ENCODE measurements around the gene S100A6.
"Not testable (repeated sequence)": the region's sequence is repeated elsewhere in the genome, so short reads cannot be mapped to it uniquely, and the experiment has no call there.

Gene S100A6

DNA sequence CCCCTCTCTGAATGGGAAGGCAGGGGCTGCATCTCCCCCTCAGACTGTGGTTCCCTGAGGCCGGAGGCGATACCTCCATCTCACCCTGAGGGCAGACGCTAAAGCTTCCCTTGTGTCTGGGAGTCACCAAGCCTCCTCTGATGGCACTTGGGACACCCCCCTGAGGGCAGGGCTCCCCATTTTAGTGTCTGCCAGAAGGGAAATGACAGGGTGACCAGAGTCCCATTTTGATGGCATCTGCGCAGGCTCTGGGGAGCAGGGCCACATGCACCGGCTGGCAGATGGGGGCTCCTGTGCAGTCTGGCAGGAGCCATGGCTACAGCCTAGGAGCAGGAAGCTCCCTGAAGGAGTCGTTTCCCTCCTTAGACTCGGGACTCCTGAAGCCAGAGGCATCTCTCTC lies 28.2 kb upstream of the S100A6 start:
- DNase-seq (ENCODE audit: low read depth): no peak

DNA sequence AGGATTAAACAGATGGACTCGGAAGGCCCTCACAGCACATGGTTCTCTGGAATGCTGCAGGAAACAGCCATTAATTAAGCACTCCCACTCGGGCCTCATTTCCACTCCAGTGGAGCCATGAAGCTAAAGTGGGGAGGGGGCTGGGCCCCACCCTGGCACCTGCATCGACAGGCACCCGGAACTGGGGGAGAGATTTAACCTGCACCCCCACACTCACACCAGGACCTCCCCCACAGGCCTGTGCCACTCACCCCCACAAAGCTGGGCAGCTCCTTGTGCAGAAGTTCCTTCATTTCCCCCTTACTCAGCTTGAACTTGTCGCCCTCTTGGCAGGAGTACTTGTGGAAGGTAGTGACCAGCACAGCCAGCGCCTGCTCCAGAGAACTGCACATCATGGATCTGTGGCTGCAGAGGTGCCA lies 27.7 kb upstream of the S100A6 start:
- no peak for DNase-seq (ENCODE audit: low read depth)

DNA sequence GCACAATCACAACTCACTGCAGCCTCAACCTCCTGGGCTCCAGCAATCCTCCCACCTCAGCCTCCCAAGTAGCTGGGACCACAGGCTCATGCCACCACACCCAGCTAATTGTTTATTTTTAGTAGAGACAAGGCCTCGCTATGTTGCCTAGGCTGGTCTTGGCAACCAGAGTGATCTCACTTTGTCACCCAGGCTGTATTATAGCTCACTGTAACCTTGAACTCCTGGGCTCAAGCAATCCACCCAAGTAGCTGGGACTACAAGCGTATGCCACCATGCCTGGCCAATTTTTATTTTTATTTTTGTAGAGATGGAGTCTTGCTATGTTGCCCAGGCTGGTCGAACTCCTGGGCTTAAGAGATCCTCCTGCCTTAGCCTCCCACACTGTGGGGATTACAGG lies 26.2 kb upstream of the S100A6 start:
- not testable (repeated sequence) for DNase-seq (ENCODE audit: low read depth)

DNA sequence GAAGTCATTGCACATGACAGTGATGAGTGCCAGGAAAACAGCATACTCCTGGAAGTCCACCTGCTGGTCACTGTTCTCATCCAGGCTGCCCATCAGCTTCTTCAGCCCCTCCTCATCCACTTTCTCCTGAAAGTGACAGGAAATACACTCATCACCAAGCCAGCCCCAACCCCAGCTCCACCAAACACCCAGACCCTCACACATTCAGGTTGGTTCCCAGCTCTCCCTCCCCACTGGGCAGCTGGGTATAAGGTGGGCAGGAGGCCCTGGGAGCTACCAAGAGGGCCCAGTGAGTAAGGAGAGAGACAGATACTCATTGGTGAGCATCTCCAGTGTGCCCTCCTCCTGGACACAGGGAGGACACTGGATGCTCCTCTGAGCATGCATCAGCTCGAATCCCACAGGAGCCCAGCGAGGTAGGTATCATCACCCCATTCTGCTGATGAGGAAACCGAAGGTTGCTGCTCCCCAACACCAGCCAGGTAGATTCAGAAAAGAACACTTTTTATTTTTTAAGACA lies 25.7 kb upstream of the S100A6 start:
- no peak for DNase-seq (ENCODE audit: low read depth)

DNA sequence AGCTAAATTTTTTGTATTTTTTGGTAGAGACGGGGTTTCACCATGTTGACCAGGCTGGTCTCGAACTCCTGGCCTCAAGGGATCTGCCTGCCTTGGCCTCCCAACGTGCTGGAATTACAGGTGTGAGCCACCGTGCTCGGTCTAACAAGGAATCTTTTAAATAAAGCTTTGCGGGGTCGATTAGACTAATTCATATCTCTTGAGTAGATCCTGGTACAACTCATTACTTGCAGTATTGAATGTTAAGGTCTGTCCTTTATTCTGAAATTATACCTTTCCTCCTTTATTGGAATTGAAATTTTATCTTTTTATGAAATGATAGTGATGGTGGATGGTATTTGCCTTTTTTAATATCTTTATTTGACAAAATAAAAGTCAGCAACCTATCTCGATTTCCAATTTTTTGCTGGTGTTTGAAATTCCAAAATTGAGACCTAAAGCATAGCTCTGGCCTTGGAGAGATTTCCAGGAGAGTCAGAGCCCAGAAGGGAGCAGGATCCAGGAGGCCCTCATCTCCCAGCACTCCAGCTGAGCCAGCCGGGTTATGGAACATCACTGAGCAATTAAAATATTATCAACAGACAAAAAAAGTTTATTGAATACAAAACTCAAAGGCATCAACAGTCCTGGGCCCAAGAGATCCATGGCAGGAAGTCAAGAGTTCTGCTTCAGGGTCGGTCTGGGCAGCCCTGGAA lies 25.1 kb upstream of the S100A6 start:
- DNase-seq (ENCODE audit: low read depth): no peak

DNA sequence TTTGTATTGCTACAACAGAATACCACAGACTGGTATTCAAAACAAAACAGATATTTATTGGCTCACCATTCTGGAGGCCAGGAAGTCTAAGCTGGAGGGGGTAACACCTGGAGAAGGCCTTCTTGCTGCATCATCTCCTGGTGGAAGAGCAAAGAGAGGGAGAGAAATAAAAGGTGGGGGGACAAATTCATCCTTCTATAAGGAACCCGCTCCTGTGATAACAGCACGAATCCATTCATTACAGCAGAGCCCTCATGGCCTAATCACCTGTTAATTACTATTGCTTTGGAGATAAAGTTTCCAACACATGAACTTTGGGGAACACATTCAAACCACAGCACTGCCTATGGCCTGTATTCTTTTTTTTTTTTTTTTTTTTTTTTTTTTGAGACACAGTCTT lies 24.4 kb upstream of the S100A6 start:
- DNase-seq (ENCODE audit: low read depth): no peak

DNA sequence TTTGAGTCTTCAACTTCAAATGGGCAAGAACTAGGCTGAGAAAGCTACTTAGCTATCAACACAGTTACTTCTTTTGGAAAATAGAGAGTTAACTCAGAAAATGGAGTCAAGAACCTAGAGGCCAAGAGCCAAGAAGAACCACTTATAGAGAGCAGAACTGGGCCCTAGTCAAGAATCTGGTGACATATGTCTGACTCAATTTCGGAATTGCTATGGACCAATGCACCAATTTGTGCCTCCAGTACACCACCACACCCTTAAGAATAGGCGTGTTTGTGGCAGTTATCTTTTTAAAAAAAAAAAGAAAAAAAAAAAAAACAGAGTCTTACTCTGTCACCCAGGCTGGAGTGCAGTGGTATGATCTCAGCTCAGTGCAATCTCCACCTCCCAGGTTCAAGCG lies 22.1 kb upstream of the S100A6 start:
- DNase-seq (ENCODE audit: low read depth): no peak

DNA sequence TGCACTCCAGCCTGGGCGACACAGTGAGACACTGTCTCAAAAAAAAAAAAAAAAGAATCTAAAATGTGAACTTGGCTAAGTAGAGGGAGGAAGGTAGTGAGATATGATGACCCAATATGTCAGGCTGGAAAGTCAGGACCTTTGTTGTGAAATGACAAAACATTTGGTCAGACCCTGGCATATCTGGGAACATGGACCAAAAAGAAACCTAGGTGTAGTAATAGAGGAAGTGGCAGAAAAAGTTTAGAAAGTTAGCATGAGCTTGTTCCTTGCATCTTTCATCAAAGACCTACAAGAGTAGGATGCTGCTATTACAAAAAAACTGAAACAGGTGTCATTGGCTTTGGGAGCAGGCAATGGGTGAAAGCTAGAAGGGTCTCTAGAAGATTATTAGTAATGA lies 20.6 kb upstream of the S100A6 start:
- DNase-seq (ENCODE audit: low read depth): no peak

DNA sequence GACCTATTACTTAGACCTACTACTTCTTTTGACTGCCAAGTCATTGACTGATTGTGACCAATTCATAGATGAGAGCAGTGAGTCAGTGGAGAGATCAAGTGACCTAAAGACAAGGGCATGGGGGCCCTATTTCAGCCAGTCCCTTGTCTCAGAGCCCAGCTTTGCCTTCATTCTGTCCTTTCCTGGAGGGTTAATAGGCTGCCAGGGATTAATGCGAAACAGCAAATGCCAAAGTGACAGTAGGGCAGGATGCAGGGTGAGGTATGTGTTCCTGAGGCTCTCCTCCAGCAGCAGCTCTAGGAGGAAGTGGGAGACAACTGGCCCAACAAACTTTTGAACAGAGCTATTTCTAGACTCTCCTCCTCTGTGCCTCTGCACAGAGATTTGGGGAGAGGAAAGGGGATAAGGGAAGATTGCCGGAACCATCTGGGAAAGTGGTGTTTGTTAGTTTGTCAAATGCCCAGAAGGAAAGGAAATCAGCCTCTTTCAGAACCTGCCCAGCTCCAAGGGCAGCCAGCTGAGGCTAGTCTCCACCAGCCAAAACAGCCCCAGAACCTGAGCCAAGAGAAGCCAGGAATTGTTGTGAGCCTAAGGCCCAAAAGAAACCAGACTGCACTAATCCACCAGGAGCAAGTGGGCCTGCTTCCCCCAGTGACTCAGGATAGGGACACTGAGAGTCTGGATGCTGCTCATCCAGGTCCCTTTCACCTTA lies 18.2 kb upstream of the S100A6 start:
- DNase-seq (ENCODE audit: low read depth): no peak

DNA sequence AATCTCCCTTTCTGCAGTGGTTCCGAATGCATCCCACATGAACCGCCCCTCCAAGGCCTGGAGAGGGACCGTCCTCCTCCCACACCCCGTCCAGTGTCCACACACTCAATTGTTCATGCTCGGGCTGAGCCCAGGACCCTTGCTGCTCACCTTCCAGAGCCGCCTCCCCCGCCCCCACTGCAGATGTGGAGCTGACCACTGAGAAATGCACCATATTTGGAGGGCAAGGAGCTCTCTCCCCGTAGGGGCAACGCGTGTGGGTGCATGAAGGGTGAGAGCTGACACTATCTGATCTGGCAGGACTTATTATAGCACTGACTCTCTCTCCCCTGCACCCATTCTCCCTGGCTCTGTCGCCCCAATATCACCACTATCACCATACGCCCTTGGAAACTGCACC lies 17.3 kb upstream of the S100A6 start:
- DNase-seq (ENCODE audit: low read depth): no peak

DNA sequence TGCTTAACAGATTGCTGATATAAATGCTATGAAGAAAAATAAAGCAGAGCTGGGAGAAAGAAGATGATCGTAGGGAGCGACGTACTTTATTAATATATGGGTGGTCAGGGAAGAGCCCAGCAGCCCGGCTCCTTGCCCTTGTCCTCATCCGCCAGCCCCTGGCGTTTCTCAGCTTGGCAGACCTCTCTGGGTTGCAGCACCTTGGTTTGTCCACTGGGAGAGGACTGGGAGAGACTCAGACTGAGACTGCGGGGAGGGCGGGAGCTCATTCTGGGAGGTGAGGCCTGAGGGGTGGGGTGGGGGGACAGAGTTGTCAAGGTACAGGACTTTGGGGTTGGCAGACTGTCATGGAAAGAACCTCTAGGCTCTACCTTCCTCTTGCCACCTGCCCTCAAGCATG lies 16.5 kb upstream of the S100A6 start:
- DNase-seq (ENCODE audit: low read depth): no peak

DNA sequence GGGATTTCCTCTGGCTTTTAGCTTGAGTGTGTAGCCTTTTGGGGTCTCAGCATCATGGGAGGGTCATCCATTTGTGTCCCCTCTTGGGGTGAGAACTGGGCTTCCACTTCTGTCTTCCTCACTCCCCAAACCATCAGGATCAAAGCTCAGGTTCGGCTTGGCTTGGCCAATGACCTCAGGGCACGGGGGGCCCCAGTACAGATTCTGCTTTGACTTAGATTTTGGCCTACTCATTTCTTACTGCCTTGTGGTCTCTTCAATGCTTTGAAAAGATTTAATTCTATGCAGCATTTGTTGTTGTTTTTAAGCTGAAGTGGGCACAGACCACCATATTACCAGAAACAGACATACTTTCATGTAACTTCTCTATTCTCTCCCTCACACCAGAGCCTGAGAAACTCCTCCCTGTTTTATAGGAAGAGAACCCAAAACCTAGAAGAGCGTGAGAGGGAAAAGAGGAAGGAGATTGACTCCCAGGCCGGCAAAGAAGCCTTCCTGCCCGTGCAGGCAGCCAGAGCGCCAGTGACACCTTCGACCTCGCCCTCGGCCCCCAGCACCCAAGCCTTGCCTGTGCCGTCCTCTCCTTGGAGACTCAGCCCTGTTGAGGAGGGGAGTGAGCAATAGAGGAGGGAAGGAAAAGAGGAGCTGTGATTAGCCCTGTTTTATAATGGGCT lies 15.2 kb upstream of the S100A6 start:
- no peak for DNase-seq (ENCODE audit: low read depth)

DNA sequence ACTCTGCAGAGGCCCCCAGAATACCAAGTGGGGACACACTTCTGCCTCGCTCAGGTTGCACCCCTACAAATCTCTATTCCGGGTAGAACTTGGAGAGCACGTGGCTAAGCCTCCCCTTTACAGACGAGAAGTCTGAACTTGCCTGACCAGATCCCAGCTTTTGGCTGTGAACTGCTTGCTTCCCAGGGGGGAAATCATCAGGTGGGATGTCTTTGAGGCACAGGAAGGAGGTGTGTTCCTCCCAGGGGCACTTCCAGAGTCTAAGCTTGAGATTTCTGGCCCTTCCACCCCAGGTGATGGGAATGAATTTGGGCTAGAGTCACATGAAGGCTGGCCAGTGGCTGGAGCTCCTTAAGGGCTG lies 14.6 kb upstream of the S100A6 start:
- no peak for DNase-seq (ENCODE audit: low read depth)

DNA sequence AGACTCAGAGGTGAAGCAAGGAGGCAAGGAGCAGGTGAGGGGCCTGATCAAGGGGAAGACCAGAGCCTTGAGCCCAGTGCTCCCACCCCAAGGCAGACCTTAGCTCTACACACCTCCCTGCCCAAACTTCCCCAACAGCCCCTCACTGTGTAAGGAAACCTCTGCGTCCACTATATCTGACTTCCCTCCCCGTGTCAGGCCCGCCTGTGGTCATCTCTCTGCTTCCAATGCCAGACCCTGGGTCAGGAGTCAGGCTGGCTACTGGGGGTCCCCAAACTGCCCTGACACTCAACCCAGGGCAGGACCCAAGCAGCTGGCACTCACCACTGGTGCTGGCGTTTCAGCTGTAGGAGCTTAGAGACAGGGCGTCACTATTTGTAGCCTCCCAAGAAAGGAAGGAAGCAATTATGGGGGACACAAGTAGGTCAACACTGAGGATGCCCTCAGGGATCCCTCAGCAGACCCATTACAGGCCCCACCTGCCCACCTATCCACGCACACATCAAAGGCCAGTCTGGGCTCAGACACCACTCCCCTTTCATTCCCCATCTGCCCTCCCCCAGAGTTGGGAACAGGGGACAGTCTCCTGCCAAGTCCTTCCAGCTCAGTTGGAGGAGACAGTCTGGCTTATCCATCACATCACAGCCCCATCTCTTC lies 14.1 kb upstream of the S100A6 start:
- DNase-seq (ENCODE audit: low read depth): no peak

DNA sequence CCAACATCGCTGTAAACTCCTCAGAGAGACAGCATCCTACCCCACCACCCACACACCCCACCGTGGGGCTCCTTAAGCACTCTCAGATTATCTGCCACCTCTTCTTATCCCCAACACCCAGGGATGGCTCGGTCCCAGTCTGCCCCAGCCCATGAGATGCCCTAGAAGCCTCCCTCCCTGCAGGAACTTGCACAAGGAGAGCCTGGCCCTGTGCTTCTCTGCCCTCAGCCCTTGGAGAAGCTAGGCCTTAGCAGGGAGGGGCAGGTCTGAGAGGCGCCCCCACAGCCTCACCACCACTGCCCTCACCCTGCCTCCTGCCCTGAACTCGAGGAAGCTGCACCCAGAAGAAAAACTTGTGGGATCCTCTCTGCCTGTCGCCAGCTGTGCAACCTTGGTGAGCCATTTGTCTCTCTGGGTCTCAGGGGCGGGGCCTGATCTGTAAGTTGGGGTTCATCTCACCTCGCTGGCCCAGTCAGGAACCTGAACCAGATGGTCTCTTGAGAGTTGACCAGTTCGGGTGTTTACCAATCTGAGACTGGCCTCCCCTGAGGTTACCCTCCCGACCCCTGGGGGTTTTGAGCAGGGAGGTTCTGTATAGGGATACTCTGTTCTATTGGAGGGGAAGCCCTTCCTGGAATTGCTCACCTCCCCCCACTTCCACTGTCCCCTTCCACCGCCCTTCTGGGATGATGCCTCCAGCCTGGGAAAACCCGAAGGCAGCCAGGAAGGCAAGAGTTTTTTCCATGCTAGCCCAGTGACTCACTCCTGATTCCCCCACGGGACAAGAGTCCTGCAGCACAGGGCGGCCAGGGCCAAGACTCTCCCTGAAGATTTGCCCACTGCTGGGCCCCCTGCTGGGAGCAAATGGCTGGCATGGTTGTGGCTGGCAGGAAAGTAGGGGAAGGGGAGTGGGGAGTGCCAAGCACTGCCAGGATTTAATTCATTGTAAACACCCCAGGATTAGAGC lies 13.2 kb upstream of the S100A6 start, which contains the start of gene S100A3:
Gene S100A3 (minus strand): TSS at position 537 of the 967 bp plus-strand sequence. CDS start 773 bp downstream, outside the sequence.
- no peak for DNase-seq (ENCODE audit: low read depth)

DNA sequence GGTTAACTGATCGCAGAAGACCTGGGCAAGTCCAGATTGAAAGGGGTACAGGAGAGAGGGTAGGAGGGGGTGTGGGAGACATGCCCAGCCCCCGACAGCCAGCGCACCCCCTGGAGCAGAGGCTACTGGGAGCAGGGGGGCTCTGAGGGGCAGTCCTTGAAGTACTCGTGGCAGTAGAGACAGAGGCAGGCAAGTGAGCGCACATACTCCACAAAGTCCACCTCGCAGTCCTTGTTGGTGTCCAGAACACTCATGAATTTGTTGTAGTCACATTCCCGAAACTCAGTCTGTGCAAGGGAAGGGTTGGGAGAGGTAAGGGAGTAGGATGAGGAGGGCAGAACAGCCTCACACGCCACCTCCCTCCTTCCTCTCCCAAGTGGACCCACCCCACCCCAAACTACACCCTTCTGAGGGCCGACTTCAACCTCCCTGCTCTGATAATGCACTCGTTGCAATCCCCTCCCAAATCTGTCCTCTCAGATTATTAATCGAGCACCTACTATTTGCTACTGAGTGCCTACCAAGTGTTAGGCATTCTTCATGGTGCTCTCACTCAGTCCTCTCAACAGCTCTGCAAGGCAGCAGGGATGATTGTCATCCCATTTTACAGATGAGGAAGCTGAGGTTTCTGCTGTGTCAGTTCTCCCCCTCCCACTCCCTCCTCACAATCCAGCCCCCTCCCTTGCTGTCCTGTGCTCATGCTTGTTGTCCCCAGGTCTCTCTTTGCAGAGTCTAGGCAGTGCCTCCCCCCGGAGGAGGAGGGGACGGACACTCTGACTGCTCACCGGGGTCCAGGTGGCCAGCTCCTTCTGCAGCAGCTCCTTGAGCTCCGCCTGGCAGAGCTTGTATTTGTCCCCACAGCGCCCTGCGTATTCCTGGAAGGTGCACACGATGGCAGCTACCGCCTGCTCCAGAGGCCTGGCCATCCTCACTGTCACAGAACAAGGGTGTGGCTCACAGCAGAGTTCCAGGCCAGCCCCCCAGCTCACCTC lies 12.1 kb upstream of the S100A6 start:
- DNase-seq (ENCODE audit: low read depth): no peak

DNA sequence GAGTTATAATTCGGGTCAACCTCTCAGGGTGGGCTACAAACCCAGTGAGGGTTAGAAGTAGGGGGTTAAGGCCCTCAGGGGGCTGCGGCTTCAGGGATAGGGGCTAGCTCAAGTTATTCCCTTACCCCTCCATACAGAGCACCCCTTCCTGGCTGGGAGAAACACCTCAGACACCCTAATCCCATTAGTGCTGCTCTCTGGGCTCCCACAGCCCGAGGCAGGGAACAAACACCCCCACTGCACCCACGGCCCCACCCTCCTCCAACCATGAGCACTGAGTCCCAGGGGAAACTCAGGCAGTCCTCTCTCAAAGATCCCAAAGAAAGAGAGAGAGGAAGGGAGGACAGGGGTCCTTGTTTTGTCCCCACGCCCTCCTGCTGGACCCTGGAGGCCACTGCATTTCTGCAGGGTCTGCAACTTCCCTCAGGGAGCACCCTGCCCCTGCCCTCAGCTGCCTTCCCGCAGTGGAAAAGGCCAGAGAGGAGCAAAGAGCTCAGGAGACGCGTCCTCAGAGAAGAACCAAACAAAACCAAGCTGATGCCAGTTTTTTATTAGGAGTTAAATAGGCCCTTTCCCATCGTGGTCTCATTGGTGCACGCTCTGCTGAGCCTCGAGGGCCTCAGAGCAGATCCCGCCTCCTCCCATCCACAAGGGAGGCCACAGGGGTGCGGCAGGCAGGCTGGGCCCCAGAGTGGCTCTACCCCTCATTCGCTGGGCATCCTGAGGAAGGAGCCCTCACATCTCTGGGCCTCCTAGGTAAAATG lies 11.2 kb upstream of the S100A6 start:
- DNase-seq (ENCODE audit: low read depth): no peak

DNA sequence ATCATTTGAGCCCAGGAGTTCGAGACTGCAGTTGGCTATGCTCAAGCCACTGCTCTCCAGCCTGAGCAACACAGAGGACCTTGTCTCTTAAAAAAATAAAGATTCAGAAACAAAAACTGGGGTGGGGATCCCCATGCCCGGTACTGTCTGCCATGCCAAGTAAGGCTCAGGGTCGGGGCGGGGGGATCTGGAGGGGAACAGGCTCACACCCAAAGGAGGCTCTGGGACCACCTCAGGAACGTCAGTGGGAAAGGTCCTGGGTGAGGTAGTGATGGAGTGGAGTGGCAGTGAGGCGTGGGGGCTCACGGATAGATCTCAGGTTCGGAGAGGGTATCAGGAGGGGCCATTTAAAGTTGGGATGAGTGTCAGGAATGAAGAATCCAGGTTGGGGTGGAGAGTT lies 10.6 kb upstream of the S100A6 start:
- DNase-seq (ENCODE audit: low read depth): no peak

All from stimulated activated CD8-positive, alpha-beta memory T cell treated with anti-CD3 and anti-CD28 coated beads, Interleukin-7, amount 100 ng/mL, for 24 hours (primary cell).